ENCODE data around the gene WAC. TPM values are rescaled to one million over a fixed set of nuclear protein-coding genes. Genes with fewer than 3 reads are reported as not detected.

The WAC gene
- polyA plus RNA-seq, 1 of the 3 experiments (the other 2 are of a cell fraction), result 31.1 TPM

GRCh38 chr10:28619455-28619854, 86.5 kb downstream of the WAC start:
- H2AFZ ChIP-seq (ENCODE audit: low read depth), result no peak overlapping the region
- peaks cover 11% of the 10 kb centered on the region for H4K20me1 ChIP-seq (ENCODE audit: insufficient read depth)

More at GRCh38 chr10:28619455-28619854, 86.5 kb downstream of the WAC start:
- no peak overlapping the region for H3K9ac ChIP-seq
- H3K4me1 ChIP-seq (ENCODE audit: control insufficient read depth in 1 of 2, insufficient read depth in 2 of 2, low read depth in 1 of 2, low read length in 1 of 2), result no peaks in the 10 kb centered on the region
- no peak overlapping the region for H3K4me3 ChIP-seq (ENCODE audit: low read depth in 2 of 2, low read length in 1 of 2)
- TF ChIP-seq ELF1 (IDR thresholded peaks at IDR 0.05) (no peak), SMC3 (IDR thresholded peaks at IDR 0.05; ENCODE audit: low read depth, low read length) (no peak), ZBTB33 (IDR thresholded peaks at IDR 0.05; ENCODE audit: borderline replicate concordance, low read depth) (no peak), RFX5 (IDR thresholded peaks at IDR 0.05; ENCODE audit: low read length) (no peak), EZH2phosphoT487 (IDR thresholded peaks at IDR 0.05; ENCODE audit: borderline replicate concordance, low read depth) (no peak), EP300 (IDR thresholded peaks at IDR 0.05; ENCODE audit: borderline replicate concordance in 1 of 2, low read depth in 1 of 2, low read length in 1 of 2) (no peak), USF1 (IDR thresholded peaks at IDR 0.05; ENCODE audit: borderline replicate concordance, low read depth) (no peak), FOXJ3 (CRISPR knock-in tag; IDR thresholded peaks at IDR 0.05) (no peak), TEAD4 (IDR thresholded peaks at IDR 0.05; ENCODE audit: borderline replicate concordance, insufficient read depth) (no peak), RCOR1 (IDR thresholded peaks at IDR 0.05; ENCODE audit: low read length) (no peak), CTCF (IDR thresholded peaks at IDR 0.05) (no peak)
- DNase-seq, result no peak
- ChIA-PET POLR2A (no interaction called here), CTCF (interaction anchor here (0.9 to 2.4 kb wide), 4 partner anchors 9 to 140 kb away, joined by 3 to 11 read pairs (median 5); no protein-coding TSS in a partner anchor)
- H3K4me2 ChIP-seq, result no peak overlapping the region
- peaks cover 70 to 72% of the 10 kb centered on the region in 2 experiments for H3K36me3 ChIP-seq (replicated peaks in 1 of 2; ENCODE audit: control insufficient read depth in 1 of 2, insufficient read depth in 2 of 2, low read length in 1 of 2)
- H3K27ac ChIP-seq (ENCODE audit: low read depth in 2 of 2, low read length in 1 of 2), result no peak overlapping the region
- H3K9me2 ChIP-seq, result no peaks in the 10 kb centered on the region
- H3F3A ChIP-seq (replicated peaks; ENCODE audit: insufficient read depth), result peaks cover 42% of the 10 kb centered on the region
- H3K79me2 ChIP-seq (ENCODE audit: insufficient read depth), result peaks cover 6% of the 10 kb centered on the region; the same call in 1 of the 2 replicates
- no peaks in the 10 kb centered on the region for H3K27me3 ChIP-seq (ENCODE audit: insufficient read depth)
- 95% methylated on average over 4 of the region's 4 CpGs for WGBS (ENCODE audit: low lambda C conversion rate)
- no peaks in the 10 kb centered on the region for H3K9me3 ChIP-seq

Data from SK-N-SH (cell line).